GM18909 (cell line): ENCODE data around the gene UBL7.
"Not testable (repeated sequence)": the region's sequence is repeated elsewhere in the genome, so short reads cannot be mapped to it uniquely, and the experiment has no call there.

Source experiments
- ATAC-seq: cut with Tn5 transposase; IDR thresholded peaks from one replicate; pipeline ENCODE4 v1.9.1; 2021; ENCODE audit warnings: mild to moderate bottlenecking; ENCODE audit not compliant: unreplicated experiment, poor library complexity

UBL7 gene, protein sequence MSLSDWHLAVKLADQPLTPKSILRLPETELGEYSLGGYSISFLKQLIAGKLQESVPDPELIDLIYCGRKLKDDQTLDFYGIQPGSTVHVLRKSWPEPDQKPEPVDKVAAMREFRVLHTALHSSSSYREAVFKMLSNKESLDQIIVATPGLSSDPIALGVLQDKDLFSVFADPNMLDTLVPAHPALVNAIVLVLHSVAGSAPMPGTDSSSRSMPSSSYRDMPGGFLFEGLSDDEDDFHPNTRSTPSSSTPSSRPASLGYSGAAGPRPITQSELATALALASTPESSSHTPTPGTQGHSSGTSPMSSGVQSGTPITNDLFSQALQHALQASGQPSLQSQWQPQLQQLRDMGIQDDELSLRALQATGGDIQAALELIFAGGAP

GRCh38 chr15:74460871-74461846 is at the start of gene UBL7:
Gene UBL7 (minus strand): TSS chr15:74461160. CDS start chr15:74458867, 2,293 bp downstream.
- peak; percentile 86 for ATAC-seq

DNA sequence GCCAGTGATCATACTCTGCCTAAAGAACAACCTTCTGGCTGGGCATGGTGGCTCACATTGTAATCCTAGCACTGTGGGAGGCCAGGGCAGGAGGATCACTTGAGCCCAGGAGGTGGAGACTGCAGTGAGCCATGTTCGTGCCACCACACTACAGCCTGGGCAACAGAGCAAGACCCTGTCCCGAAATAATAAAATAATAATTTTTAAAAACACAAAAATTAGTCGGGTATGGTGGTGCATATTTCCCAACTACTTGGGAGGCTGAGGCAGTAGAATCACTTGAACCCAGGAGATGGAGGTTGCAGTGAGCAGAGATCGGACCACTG is 45.5 kb upstream of the UBL7 start:
- no peak for ATAC-seq

GRCh38 chr15:74505837-74506514 is 45.0 kb upstream of the UBL7 start:
- no peak for ATAC-seq

GRCh38 chr15:74504836-74505235 is 43.9 kb upstream of the UBL7 start:
- ATAC-seq = no peak

- ATAC-seq = no peak
These were observed 43.5 kb upstream of the UBL7 start for GRCh38 chr15:74504418-74504817.

- ATAC-seq = no peak
These were observed 41.3 kb upstream of the UBL7 start for GRCh38 chr15:74502301-74502700.

- no peak for ATAC-seq
These were observed 39.4 kb upstream of the UBL7 start for GRCh38 chr15:74500401-74500800.

GRCh38 chr15:74499366-74499765 is 38.4 kb upstream of the UBL7 start:
- ATAC-seq = no peak

- no peak for ATAC-seq
These were observed 36.6 kb upstream of the UBL7 start for GRCh38 chr15:74497584-74497983.

GRCh38 chr15:74496648-74497047 is 35.7 kb upstream of the UBL7 start:
- ATAC-seq = no peak

GRCh38 chr15:74490339-74490689 is 29.4 kb upstream of the UBL7 start:
- ATAC-seq = no peak

- peak; percentile 59 for ATAC-seq
These were observed 28.8 kb upstream of the UBL7 start for GRCh38 chr15:74489518-74490338.

GRCh38 chr15:74488776-74489175 is 27.8 kb upstream of the UBL7 start:
- ATAC-seq = no peak

GRCh38 chr15:74482661-74483060 is 21.7 kb upstream of the UBL7 start:
- no peak for ATAC-seq

DNA sequence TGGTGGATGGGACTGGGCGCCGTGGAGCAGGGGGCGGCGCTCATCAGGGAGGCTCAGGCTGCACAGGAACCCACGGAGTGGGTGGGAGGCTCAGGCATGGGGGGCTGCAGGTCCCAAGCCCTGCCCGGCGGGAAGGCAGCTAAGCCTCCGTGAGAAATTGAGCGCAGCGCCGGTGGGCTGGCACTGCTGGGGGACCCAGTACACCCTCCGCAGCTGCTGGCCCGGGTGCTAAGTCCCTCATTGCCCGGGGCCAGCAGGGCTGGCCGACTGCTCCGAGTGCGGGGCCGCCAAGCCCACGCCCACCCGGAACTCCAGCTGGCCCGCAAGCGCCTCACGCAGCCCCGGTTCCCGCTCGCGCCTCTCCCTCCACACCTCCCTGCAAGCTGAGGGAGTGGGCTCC is 19.4 kb upstream of the UBL7 start:
- not testable (repeated sequence) for ATAC-seq

GRCh38 chr15:74471621-74472020 is 10.7 kb upstream of the UBL7 start:
- ATAC-seq = not testable (repeated sequence)

GRCh38 chr15:74470631-74471395 is 9.9 kb upstream of the UBL7 start:
- ATAC-seq = no peak

- ATAC-seq = no peak
These were observed 7.5 kb upstream of the UBL7 start for GRCh38 chr15:74468341-74469032.

DNA sequence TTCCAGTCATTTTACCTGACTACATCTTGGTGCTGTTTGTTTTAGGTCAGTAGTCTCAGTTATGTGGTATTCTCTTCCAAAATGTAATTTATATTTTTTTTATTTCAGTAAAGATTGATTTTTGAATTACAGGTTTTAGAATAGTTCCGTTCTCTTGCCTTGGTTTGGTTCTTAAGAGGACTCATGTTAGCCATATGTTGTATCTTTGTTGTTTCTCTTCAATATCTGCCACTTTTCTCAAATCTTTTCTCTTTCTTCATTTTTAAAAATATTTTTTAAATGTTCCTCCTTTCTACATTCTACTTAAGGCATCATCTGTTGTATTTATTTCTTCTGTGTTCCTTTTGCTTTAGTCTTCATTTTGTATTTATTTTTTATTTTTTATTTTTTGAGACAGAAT is 5.6 kb upstream of the UBL7 start:
- no peak for ATAC-seq
